Measurements from ENCODE around the gene ITK.

The ITK gene

DNA sequence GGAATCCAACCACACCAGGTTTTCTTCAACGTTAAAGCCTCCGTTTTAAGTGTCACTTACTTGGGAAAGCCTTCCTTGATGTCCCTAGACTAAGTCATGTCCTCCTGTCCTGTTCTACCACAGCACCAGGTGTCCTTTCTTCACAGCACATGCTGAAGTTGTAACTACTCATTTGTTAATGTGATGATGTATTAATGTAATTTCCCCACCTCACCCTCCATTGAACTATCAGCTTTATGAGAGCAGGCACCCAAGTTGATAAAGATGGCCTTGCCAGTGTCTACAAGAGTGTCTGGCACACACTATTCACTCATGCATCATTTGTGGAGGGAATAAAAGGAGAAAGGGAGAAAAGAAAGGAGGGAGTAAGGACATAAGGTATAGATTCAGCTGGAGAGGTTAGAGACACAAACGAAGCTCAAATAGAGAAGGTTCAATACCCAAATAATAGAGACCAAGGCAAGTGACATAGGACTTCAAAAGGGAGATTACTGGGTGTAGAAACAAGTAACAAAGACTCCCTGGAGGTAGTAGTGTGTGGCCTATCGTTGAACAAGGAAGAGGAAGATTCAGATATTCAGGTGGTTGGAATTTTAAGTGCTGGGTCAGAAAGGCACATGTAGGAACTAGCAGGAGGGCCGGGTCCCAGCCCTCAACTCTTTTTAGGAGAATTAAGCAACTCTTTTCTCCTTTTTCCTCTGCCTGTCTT lies 6.6 kb downstream of the ITK start:
- ChIA-PET CTCF (interaction anchor here (1.0 to 1.8 kb wide), 4 partner anchors 11 to 66 kb away, joined by 3 to 6 read pairs (median 3); no protein-coding TSS in a partner anchor), POLR2A (no interaction called here)
- TF ChIP-seq, protein P1, sequence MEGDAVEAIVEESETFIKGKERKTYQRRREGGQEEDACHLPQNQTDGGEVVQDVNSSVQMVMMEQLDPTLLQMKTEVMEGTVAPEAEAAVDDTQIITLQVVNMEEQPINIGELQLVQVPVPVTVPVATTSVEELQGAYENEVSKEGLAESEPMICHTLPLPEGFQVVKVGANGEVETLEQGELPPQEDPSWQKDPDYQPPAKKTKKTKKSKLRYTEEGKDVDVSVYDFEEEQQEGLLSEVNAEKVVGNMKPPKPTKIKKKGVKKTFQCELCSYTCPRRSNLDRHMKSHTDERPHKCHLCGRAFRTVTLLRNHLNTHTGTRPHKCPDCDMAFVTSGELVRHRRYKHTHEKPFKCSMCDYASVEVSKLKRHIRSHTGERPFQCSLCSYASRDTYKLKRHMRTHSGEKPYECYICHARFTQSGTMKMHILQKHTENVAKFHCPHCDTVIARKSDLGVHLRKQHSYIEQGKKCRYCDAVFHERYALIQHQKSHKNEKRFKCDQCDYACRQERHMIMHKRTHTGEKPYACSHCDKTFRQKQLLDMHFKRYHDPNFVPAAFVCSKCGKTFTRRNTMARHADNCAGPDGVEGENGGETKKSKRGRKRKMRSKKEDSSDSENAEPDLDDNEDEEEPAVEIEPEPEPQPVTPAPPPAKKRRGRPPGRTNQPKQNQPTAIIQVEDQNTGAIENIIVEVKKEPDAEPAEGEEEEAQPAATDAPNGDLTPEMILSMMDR (IDR thresholded peaks at IDR 0.05; ENCODE audit: control extremely low read depth, extremely low read depth, low read depth, missing control alignments): no peak
- no peak for DNase-seq (ENCODE audit: extremely low spot score)

DNA sequence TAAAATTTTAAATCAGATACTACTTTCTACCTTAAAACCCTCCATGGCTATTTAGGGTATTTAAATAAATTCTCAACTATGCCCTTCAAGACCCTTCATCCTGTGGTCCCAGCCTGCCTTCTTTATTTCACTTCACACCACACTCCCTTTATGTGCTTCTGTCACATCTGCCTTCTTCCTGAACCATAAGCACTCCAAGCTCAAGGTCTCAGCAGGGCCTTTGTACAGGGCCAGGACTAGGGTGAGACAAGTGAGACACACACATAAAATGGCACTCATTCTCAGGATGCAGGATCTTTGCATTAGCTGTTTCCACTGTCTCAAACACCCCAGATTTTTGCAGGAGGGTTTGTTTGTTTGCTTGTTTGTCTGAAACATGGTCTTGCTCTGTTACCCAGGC lies 7.6 kb downstream of the ITK start:
- DNase-seq (ENCODE audit: extremely low spot score): no peak
- ChIA-PET CTCF (interaction anchor here (1.5 to 2.1 kb wide), 4 partner anchors 10 to 40 kb away, joined by 3 to 7 read pairs (median 4); no protein-coding TSS in a partner anchor), POLR2A (no interaction called here)
- TF ChIP-seq, protein P1 (IDR thresholded peaks at IDR 0.05; ENCODE audit: control extremely low read depth, extremely low read depth, low read depth, missing control alignments): no peak

DNA sequence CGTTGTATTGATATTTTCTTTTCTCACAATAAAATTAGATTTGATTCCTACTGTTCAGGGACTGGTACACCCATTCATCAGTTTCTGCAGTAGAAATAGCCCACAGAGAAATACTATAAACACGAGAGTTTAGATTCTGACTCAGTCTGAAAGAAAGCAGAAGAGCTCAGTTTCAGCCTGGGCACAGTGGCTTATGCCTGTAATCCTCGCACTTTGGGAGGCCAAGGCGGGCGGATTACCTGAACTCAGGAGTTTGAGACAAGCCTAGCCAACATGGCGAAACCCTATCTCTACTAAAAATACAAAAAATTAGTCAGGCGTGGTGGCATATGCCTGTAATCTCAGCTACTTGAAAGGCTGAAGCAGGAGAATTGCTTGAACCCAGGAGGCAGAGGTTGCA lies 8.6 kb downstream of the ITK start:
- TF ChIP-seq, protein P1 (IDR thresholded peaks at IDR 0.05; ENCODE audit: control extremely low read depth, extremely low read depth, low read depth, missing control alignments): no peak
- no peak for DNase-seq (ENCODE audit: extremely low spot score)
- ChIA-PET POLR2A (no interaction called here), CTCF (interaction anchor here (0.7 to 2.3 kb wide), 6 partner anchors 9 to 64 kb away, joined by 3 to 10 read pairs (median 3); no protein-coding TSS in a partner anchor)

DNA sequence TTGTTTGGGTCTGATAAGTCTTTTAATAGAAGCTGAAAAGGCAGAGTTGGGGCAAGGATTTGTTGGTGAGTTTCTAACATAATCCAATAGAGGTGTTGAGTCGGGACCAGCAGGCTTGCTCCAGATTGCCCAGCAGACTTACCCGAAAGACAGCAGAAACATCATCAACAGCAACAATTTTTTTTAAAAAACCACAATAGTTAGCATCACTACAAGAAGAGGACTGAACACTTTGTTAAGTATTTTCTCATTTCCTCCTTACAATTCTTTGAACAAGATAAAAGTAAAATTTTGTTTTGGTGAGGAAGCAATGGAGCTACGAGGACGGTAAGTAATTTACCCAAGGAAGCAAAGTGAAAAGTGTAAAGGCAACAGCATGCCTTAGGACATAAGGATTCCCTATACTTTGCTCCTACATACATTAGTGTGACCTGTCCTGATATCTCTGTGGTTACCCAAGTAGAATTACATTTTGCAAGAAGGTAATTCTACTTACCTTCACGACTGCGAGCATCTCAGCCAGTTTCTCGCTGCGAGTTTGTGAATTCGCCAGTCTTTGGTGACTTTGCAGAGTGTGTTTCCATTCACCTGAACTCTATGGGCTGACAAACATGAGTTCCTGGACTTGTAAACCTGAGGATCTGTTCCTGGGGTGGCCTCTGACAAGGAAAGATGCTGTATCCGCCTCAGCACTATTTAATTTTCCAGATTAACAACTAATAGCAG lies 13.2 kb downstream of the ITK start:
- ChIA-PET CTCF (interaction anchor here (1.6 kb wide), 1 partner anchor 45 kb away, joined by 4 read pairs; no protein-coding TSS in a partner anchor), POLR2A (no interaction called here)
- TF ChIP-seq, protein P1 (IDR thresholded peaks at IDR 0.05; ENCODE audit: control extremely low read depth, extremely low read depth, low read depth, missing control alignments): no peak
- no peak for DNase-seq (ENCODE audit: extremely low spot score)

DNA sequence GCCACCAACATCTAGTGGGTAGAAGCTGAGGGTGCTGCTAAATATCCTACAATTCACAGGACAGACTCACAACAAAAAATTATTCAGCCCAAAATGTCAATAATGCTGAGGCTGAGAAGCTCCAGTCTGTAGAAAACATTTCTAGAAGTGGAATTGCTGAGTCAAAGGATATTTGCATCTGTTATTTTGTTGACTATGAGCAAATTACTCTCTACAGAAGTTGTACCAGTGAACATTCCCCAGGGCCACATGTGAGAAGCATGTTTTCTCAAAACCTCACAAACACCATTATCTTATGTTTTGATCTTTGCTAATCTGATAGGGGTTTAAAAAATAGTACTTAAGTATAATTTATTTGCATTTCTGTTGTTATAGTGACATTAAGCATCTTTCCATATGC lies 15.4 kb downstream of the ITK start:
- CTCF ChIA-PET: interaction anchor here (0.9 to 1.5 kb wide), 3 partner anchors 16 to 58 kb away, joined by 3 to 4 read pairs (median 3); no protein-coding TSS in a partner anchor
- TF ChIP-seq, protein P1 (IDR thresholded peaks at IDR 0.05; ENCODE audit: control extremely low read depth, extremely low read depth, low read depth, missing control alignments): no peak
- no peak for DNase-seq (ENCODE audit: extremely low spot score)
- POLR2A ChIA-PET: no interaction called here

DNA sequence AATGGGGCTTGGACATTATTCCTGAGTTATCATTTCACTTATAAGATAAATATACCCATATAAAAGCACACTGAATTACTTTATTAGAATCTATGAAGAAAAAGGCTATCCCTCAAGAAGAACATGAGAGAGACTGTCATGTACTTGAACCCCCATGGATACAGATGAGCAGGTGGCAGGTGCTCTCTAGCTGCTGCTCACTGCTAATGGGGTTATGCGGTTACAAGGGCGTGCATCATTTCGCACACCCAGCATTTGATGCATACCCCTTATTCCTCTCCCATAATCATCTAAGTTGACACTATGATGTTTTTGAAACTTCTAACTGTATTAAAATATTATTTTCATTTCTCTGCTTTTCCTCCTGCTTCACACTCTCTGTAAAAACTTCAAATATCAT lies 16.4 kb downstream of the ITK start:
- TF ChIP-seq, protein P1 (IDR thresholded peaks at IDR 0.05; ENCODE audit: control extremely low read depth, extremely low read depth, low read depth, missing control alignments): no peak
- ChIA-PET POLR2A (no interaction called here), CTCF (interaction anchor here (0.9 to 1.2 kb wide), 2 partner anchors 48 to 57 kb away, joined by 3 to 4 read pairs; no protein-coding TSS in a partner anchor)
- no peak for DNase-seq (ENCODE audit: extremely low spot score)
